Measurements from ENCODE around the gene ADAMTS8. TPM values are rescaled to one million over a fixed set of nuclear protein-coding genes. Genes with fewer than 3 reads are reported as not detected.

The ADAMTS8 gene
- polyA plus RNA-seq, 2 of the 4 experiments (the other 2 are of a cell fraction): 0.17 to 0.26 TPM

GRCh38 chr11:130433357-130433756 lies 4.9 kb upstream of the ADAMTS8 start:
- 66% methylated on average over 4 of the region's 4 CpGs for WGBS (ENCODE audit: missing lambda C conversion rate)
- ATAC-seq (no peak), FAIRE-seq (no peak), DNase-seq (ENCODE audit: low read depth in 1 of 2, low spot score in 1 of 2) (no peak)
- Histone ChIP-seq H3K4me3 (no peak overlapping the region), H3K9me3 (no peaks in the 10 kb centered on the region), H3K27ac (no peak overlapping the region), H3K4me1 (peaks cover 12% of the 10 kb centered on the region), H3K4me2 (no peak overlapping the region)
- CTCF ChIA-PET: interaction anchor here (0.7 to 25.6 kb wide), 15 partner anchors 11 to 1241 kb away, joined by 3 to 732 read pairs (median 5); no protein-coding TSS in a partner anchor
- TF ChIP-seq EHMT2 (IDR thresholded peaks at IDR 0.05; ENCODE audit: low read depth) (no peak), EHF (CRISPR knock-in tag; IDR thresholded peaks at IDR 0.05) (no peak), POLR2AphosphoS2 (conservative IDR thresholded peaks at IDR 0.05; ENCODE audit: low read length) (no peak), CBX8 (IDR thresholded peaks at IDR 0.05) (no peak), CBX2 (IDR thresholded peaks at IDR 0.05; ENCODE audit: borderline replicate concordance, low read depth) (no peak), MAFK (IDR thresholded peaks at IDR 0.05; ENCODE audit: partially characterized antibody) (no peak), TP53 (CRISPR knock-in tag; IDR thresholded peaks at IDR 0.05) (no peak), NPAS2 (CRISPR knock-in tag; IDR thresholded peaks at IDR 0.05; ENCODE audit: borderline replicate concordance) (no peak), HEYL (CRISPR knock-in tag; IDR thresholded peaks at IDR 0.05) (no peak), SMC3 (IDR thresholded peaks at IDR 0.05) (no peak), SREBF2 (IDR thresholded peaks at IDR 0.05) (no peak), CEBPB (IDR thresholded peaks at IDR 0.05) (no peak), ZSCAN20 (CRISPR knock-in tag; IDR thresholded peaks at IDR 0.05) (no peak), GATA3 (IDR thresholded peaks at IDR 0.05; ENCODE audit: borderline replicate concordance) (no peak), FOSB (CRISPR knock-in tag; IDR thresholded peaks at IDR 0.05) (no peak), RCOR1 (IDR thresholded peaks at IDR 0.05; ENCODE audit: low read depth, low read length) (no peak)
- TF ChIP-seq, protein P1, sequence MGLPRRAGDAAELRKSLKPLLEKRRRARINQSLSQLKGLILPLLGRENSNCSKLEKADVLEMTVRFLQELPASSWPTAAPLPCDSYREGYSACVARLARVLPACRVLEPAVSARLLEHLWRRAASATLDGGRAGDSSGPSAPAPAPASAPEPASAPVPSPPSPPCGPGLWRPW (IDR thresholded peaks at IDR 0.05): no peak
- TF ChIP-seq, protein P2, sequence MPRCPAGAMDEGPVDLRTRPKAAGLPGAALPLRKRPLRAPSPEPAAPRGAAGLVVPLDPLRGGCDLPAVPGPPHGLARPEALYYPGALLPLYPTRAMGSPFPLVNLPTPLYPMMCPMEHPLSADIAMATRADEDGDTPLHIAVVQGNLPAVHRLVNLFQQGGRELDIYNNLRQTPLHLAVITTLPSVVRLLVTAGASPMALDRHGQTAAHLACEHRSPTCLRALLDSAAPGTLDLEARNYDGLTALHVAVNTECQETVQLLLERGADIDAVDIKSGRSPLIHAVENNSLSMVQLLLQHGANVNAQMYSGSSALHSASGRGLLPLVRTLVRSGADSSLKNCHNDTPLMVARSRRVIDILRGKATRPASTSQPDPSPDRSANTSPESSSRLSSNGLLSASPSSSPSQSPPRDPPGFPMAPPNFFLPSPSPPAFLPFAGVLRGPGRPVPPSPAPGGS (IDR thresholded peaks at IDR 0.05): no peak
- TF ChIP-seq, protein P3, sequence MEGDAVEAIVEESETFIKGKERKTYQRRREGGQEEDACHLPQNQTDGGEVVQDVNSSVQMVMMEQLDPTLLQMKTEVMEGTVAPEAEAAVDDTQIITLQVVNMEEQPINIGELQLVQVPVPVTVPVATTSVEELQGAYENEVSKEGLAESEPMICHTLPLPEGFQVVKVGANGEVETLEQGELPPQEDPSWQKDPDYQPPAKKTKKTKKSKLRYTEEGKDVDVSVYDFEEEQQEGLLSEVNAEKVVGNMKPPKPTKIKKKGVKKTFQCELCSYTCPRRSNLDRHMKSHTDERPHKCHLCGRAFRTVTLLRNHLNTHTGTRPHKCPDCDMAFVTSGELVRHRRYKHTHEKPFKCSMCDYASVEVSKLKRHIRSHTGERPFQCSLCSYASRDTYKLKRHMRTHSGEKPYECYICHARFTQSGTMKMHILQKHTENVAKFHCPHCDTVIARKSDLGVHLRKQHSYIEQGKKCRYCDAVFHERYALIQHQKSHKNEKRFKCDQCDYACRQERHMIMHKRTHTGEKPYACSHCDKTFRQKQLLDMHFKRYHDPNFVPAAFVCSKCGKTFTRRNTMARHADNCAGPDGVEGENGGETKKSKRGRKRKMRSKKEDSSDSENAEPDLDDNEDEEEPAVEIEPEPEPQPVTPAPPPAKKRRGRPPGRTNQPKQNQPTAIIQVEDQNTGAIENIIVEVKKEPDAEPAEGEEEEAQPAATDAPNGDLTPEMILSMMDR (IDR thresholded peaks at IDR 0.05): no peak
- POLR2A ChIA-PET: no interaction called here

- TF ChIP-seq, protein P4, sequence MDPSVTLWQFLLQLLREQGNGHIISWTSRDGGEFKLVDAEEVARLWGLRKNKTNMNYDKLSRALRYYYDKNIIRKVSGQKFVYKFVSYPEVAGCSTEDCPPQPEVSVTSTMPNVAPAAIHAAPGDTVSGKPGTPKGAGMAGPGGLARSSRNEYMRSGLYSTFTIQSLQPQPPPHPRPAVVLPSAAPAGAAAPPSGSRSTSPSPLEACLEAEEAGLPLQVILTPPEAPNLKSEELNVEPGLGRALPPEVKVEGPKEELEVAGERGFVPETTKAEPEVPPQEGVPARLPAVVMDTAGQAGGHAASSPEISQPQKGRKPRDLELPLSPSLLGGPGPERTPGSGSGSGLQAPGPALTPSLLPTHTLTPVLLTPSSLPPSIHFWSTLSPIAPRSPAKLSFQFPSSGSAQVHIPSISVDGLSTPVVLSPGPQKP (IDR thresholded peaks at IDR 0.05; ENCODE audit: low read depth, low read length): no peak
- TF ChIP-seq MYC (IDR thresholded peaks at IDR 0.05; ENCODE audit: borderline replicate concordance, low read length) (no peak), BHLHE40 (IDR thresholded peaks at IDR 0.05; ENCODE audit: low read depth, low read length) (no peak), SREBF2 (IDR thresholded peaks at IDR 0.05) (no peak), HOXA7 (CRISPR knock-in tag; IDR thresholded peaks at IDR 0.05) (no peak), ZC3H11A (IDR thresholded peaks at IDR 0.05) (no peak), KDM1A (IDR thresholded peaks at IDR 0.05; ENCODE audit: low read depth) (no peak), CEBPB (IDR thresholded peaks at IDR 0.05) (no peak)
- TF ChIP-seq, protein P3 (IDR thresholded peaks at IDR 0.05): no peak
- TF ChIP-seq, protein P5, sequence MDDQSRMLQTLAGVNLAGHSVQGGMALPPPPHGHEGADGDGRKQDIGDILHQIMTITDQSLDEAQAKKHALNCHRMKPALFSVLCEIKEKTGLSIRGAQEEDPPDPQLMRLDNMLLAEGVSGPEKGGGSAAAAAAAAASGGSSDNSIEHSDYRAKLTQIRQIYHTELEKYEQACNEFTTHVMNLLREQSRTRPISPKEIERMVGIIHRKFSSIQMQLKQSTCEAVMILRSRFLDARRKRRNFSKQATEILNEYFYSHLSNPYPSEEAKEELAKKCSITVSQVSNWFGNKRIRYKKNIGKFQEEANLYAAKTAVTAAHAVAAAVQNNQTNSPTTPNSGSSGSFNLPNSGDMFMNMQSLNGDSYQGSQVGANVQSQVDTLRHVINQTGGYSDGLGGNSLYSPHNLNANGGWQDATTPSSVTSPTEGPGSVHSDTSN (IDR thresholded peaks at IDR 0.05): no peak
- TF ChIP-seq, protein P6, sequence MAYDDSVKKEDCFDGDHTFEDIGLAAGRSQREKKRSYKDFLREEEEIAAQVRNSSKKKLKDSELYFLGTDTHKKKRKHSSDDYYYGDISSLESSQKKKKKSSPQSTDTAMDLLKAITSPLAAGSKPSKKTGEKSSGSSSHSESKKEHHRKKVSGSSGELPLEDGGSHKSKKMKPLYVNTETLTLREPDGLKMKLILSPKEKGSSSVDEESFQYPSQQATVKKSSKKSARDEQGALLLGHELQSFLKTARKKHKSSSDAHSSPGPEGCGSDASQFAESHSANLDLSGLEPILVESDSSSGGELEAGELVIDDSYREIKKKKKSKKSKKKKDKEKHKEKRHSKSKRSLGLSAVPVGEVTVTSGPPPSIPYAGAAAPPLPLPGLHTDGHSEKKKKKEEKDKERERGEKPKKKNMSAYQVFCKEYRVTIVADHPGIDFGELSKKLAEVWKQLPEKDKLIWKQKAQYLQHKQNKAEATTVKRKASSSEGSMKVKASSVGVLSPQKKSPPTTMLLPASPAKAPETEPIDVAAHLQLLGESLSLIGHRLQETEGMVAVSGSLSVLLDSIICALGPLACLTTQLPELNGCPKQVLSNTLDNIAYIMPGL (CRISPR knock-in tag; IDR thresholded peaks at IDR 0.05; ENCODE audit: borderline replicate concordance): no peak
- H3K27ac ChIP-seq: no peak overlapping the region
- H3K4me2 ChIP-seq: peak overlapping the region; percentile 47; the same call in 2 of the 3 replicates
- peaks cover 21% of the 10 kb centered on the region for H3K4me1 ChIP-seq
- ATAC-seq (no peak), DNase-seq (ENCODE audit: low read depth in 1 of 2, low spot score in 1 of 2) (no peak), FAIRE-seq (no peak)
- WGBS (ENCODE audit: missing lambda C conversion rate): 44% methylated on average over 3 of the region's 3 CpGs
- H3K9me3 ChIP-seq: no peaks in the 10 kb centered on the region
- ChIA-PET CTCF (interaction anchor here (0.6 to 25.6 kb wide), 19 partner anchors 12 to 484 kb away, joined by 3 to 732 read pairs (median 5); partner anchors contain the start of gene SNX19), POLR2A (interaction anchor here (0.6 to 1.0 kb wide), 2 partner anchors 484 to 495 kb away, joined by 4 to 6 read pairs; partner anchors contain the start of gene SNX19)
- no peak overlapping the region for H3K4me3 ChIP-seq
Measured at GRCh38 chr11:130431801-130432200, 3.4 kb upstream of the ADAMTS8 start.

Measured in A549 (cell line).